IMR-90 (cell line): ENCODE measurements around the gene CDK2AP2. TPM values are rescaled to one million over a fixed set of nuclear protein-coding genes. Genes with fewer than 3 reads are reported as not detected.

Experiments
- ATAC-seq: fragments of 200-7000 bp; cut with Tn5 transposase; 2 replicates; pipeline ENCODE4 v1.9.1; 2020; ENCODE audit warnings: low read depth, mild to moderate bottlenecking, moderate library complexity
- BruUV-seq: library from RNA; stranded (reverse); fragments of 400-500 nt; replicated peaks from 2 replicates; lab custom pipeline; 2021; lab: Mats Ljungman, UMichigan
- CTCF ChIA-PET: fragments of 300-600 bp; formaldehyde crosslinking; extraction: SDS; loops from one replicate; lab custom pipeline; 2021; ENCODE audit warnings: antibody characterized with exemption; lab: Yijun Ruan, JAX
- POLR2A ChIA-PET: fragments of 300-600 bp; sonication (Branson Sonifier 250); formaldehyde crosslinking; loops from one replicate; lab custom pipeline; 2022; ENCODE audit warnings: antibody characterized with exemption; ENCODE audit not compliant: unreplicated experiment; lab: Charles Lee
- DNase-seq: peaks from one replicate; pipeline ENCODE4 v3.0.0; 2013
- H2AFZ ChIP-seq: replicated peaks from 2 replicates; pipeline ENCODE3; 2013; ENCODE audit warnings: low read length, mild to moderate bottlenecking; ENCODE audit not compliant: poor library complexity
- H2AK5ac ChIP-seq: 2 replicates; pipeline ENCODE4 v1.6.1; 2013; ENCODE audit warnings: low read depth, low read length, inconsistent platforms
- H2AK9ac ChIP-seq: replicated peaks from 2 replicates; pipeline ENCODE3; 2013; ENCODE audit warnings: mild to moderate bottlenecking, low read depth, low read length, moderate library complexity; ENCODE audit not compliant: poor library complexity
- H2BK120ac ChIP-seq: 2 replicates; pipeline ENCODE4 v1.6.1; 2013; ENCODE audit warnings: low read depth, low read length, inconsistent platforms
- H2BK15ac ChIP-seq: 3 replicates; pipeline ENCODE4 v1.6.1; 2013; ENCODE audit warnings: low read depth, low read length, inconsistent platforms
- H2BK20ac ChIP-seq: 2 replicates; pipeline ENCODE4 v1.6.1; 2013; ENCODE audit warnings: low read depth, mild to moderate bottlenecking, inconsistent platforms, low read length, moderate library complexity
- H2BK5ac ChIP-seq: 2 replicates; pipeline ENCODE4 v1.6.1; 2013; ENCODE audit warnings: mild to moderate bottlenecking, low read depth, low read length, inconsistent platforms; ENCODE audit not compliant: poor library complexity, severe bottlenecking
- H3K14ac ChIP-seq: replicated peaks from 2 replicates; pipeline ENCODE4 v1.6.1; 2013; ENCODE audit warnings: low read depth, low read length, inconsistent platforms
- H3K18ac ChIP-seq: 2 replicates; pipeline ENCODE4 v1.6.1; 2013; ENCODE audit warnings: low read depth, low read length, control low read depth
- H3K23ac ChIP-seq: 2 replicates; pipeline ENCODE4 v1.6.1; 2013; ENCODE audit warnings: low read depth, low read length, inconsistent platforms
- H3K27ac ChIP-seq: 2 replicates; pipeline ENCODE4 v1.5.1; 2013; ENCODE audit warnings: mild to moderate bottlenecking, control low read depth, low read length; ENCODE audit not compliant: insufficient read depth
- H3K27me3 ChIP-seq: 2 replicates; pipeline ENCODE4 v1.6.1; 2013; ENCODE audit warnings: low read length; ENCODE audit not compliant: control insufficient read depth, insufficient read depth
- H3K36me3 ChIP-seq: 2 replicates; pipeline ENCODE4 v1.6.1; 2013; ENCODE audit warnings: low read length, mixed read lengths; ENCODE audit not compliant: control insufficient read depth, insufficient read depth
- H3K4ac ChIP-seq: 2 replicates; pipeline ENCODE4 v1.6.1; 2013; ENCODE audit warnings: low read depth, low read length, inconsistent platforms
- H3K4me1 ChIP-seq: 2 replicates; pipeline ENCODE4 v1.6.1; 2013; ENCODE audit warnings: low read length, mixed read lengths; ENCODE audit not compliant: control insufficient read depth, insufficient read depth
- H3K4me2 ChIP-seq: 2 replicates; pipeline ENCODE4 v1.6.1; 2013; ENCODE audit warnings: low read depth, mild to moderate bottlenecking, control low read depth, low read length, moderate library complexity
- H3K4me3 ChIP-seq: 2 replicates; pipeline ENCODE4 v1.5.1; 2013; ENCODE audit warnings: low read depth, mild to moderate bottlenecking, control low read depth, low read length, moderate library complexity; ENCODE audit not compliant: insufficient read depth
- H3K56ac ChIP-seq: 2 replicates; pipeline ENCODE4 v1.6.1; 2013; ENCODE audit warnings: low read length, inconsistent platforms; ENCODE audit not compliant: insufficient read depth; ENCODE audit errors: extremely low read depth
- H3K79me1 ChIP-seq, 2 experiments: 2 replicates each; pipeline ENCODE4 v1.6.1; 2013; ENCODE audit warnings: low read length in 2 of 2, inconsistent platforms in 1 of 2, low read depth in 1 of 2
- H3K9ac ChIP-seq: 2 replicates; pipeline ENCODE4 v1.6.1; 2013; ENCODE audit warnings: low read depth, low read length, control low read depth
- H3K9me1 ChIP-seq: 2 replicates; pipeline ENCODE4 v1.6.1; 2013; ENCODE audit warnings: low read length, inconsistent platforms; ENCODE audit not compliant: insufficient read depth
- H3K9me3 ChIP-seq: 2 replicates; pipeline ENCODE4 v1.6.1; 2013; ENCODE audit warnings: low read length; ENCODE audit not compliant: control insufficient read depth, insufficient read depth
- H4K20me1 ChIP-seq: 2 replicates; pipeline ENCODE4 v1.6.1; 2013; ENCODE audit warnings: low read length, inconsistent platforms; ENCODE audit not compliant: insufficient read depth
- H4K5ac ChIP-seq: 2 replicates; pipeline ENCODE4 v1.6.1; 2013; ENCODE audit warnings: mild to moderate bottlenecking, low read depth, low read length, control low read depth
- H4K8ac ChIP-seq, 2 experiments: 2 replicates each; pipeline ENCODE4 v1.6.1; 2013; ENCODE audit warnings: low read depth in 2 of 2, low read length in 2 of 2, control low read depth in 1 of 2, inconsistent platforms in 1 of 2
- H4K91ac ChIP-seq: 2 replicates; pipeline ENCODE4 v1.6.1; 2013; ENCODE audit warnings: low read depth, low read length, inconsistent platforms; ENCODE audit not compliant: insufficient read depth
- BHLHE40 ChIP-seq: fragments of 150-350 bp; IDR thresholded peaks from 2 replicates; pipeline ENCODE4 v1.6.1; 2016; ENCODE audit warnings: mild to moderate bottlenecking, low read depth, low read length
- CEBPB ChIP-seq: IDR thresholded peaks from 2 replicates; pipeline ENCODE4 v1.6.1; 2012; ENCODE audit warnings: low read depth, low read length, improper control_type of control experiment
- ELK1 ChIP-seq: fragments of 150-350 bp; IDR thresholded peaks from 2 replicates; pipeline ENCODE4 v1.6.1; 2016; ENCODE audit warnings: low read depth, mild to moderate bottlenecking, low read length, moderate library complexity, borderline replicate concordance
- FOS ChIP-seq: fragments of 150-350 bp; IDR thresholded peaks from 2 replicates; pipeline ENCODE4 v1.6.1; 2016; ENCODE audit warnings: low read depth, low read length
- MAFK ChIP-seq: IDR thresholded peaks from 2 replicates; pipeline ENCODE4 v1.6.1; 2012; ENCODE audit warnings: low read depth, low read length, improper control_type of control experiment
- MAZ ChIP-seq: IDR thresholded peaks from 2 replicates; pipeline ENCODE4 v1.6.1; 2012; ENCODE audit warnings: low read depth, mild to moderate bottlenecking, low read length, improper control_type of control experiment, moderate library complexity, borderline replicate concordance
- MXI1 ChIP-seq: IDR thresholded peaks from 2 replicates; pipeline ENCODE4 v1.6.1; 2012; ENCODE audit warnings: low read depth, mild to moderate bottlenecking, low read length, moderate library complexity, borderline replicate concordance
- NFE2L2 ChIP-seq: fragments of 150-350 bp; IDR thresholded peaks from 2 replicates; pipeline ENCODE4 v1.6.1; 2016; ENCODE audit warnings: low read depth, mild to moderate bottlenecking, low read length
- POLR2A ChIP-seq: IDR thresholded peaks from 2 replicates; pipeline ENCODE4 v1.6.1; 2012; ENCODE audit warnings: mild to moderate bottlenecking, low read depth, low read length
- RAD21 ChIP-seq: IDR thresholded peaks from 2 replicates; pipeline ENCODE4 v1.6.1; 2012; ENCODE audit warnings: low read length, improper control_type of control experiment
- RCOR1 ChIP-seq: IDR thresholded peaks from 2 replicates; pipeline ENCODE4 v1.6.1; 2012; ENCODE audit warnings: mild to moderate bottlenecking, low read length, improper control_type of control experiment; ENCODE audit not compliant: insufficient replicate concordance
- SMC3 ChIP-seq: fragments of 150-350 bp; IDR thresholded peaks from 2 replicates; pipeline ENCODE4 v1.6.1; 2016; ENCODE audit warnings: low read depth, mild to moderate bottlenecking, antibody characterized with exemption, low read length, moderate library complexity
- WGBS, 2 experiments: methylation state at CpG; one replicate each; pipeline versions ENCODE4 v1.1.5 to v1.1.7; 2013; ENCODE audit warnings: missing lambda C conversion rate in 2 of 2; ENCODE audit not compliant: insufficient read length in 1 of 2; ENCODE audit errors: extremely low coverage in 2 of 2; 5-methylcytosine and 5-hydroxymethylcytosine counted together
- dilution Hi-C: fragments of 300-500 bp; cut with HindIII; formaldehyde crosslinking; loops from one replicate; pipeline ENCODE4 v1.14.3; 2018; ENCODE audit warnings: low sequenced_read_pairs; ENCODE audit not compliant: unreplicated experiment
- in situ Hi-C: fragments of 300-500 bp; cut with MboI; formaldehyde crosslinking; loops from 3 replicates; pipeline ENCODE4 v1.14.3; 2019; ENCODE audit warnings: low sequenced_read_pairs, inconsistent platforms, mixed read lengths
- intact Hi-C: fragments of 100-400 bp; cut with micrococcal nuclease; formaldehyde crosslinking; loops from 2 replicates; pipeline ENCODE4 v1.10.0; 2022
- polyA plus RNA-seq, 3 experiments: library from polyadenylated mRNA; depleted of rRNA; stranded (reverse); fragments of >200 nt; gene quantifications; 2 replicates each; pipeline ENCODE4 v1.2.3, GENCODE V29; 2012; ENCODE audit warnings: low replicate concordance in 1 of 3
- total RNA-seq: library from RNA; depleted of rRNA; stranded (reverse); fragments of >200 nt; gene quantifications from 2 replicates; pipeline ENCODE4 v1.2.3, GENCODE V29; 2012
- TF ChIP-seq, protein P1 (sequence below): fragments of 150-350 bp; IDR thresholded peaks from 2 replicates; pipeline ENCODE4 v1.6.1; 2017; ENCODE audit warnings: mild to moderate bottlenecking, antibody characterized with exemption, low read length, low read depth
- TF ChIP-seq, protein P2 (sequence below): conservative IDR thresholded peaks from 2 replicates; pipeline ENCODE4 v1.5.1; 2012; ENCODE audit warnings: mild to moderate bottlenecking, low read depth, low read length, improper control_type of control experiment

Gene CDK2AP2
- total and polyA plus RNA-seq, 2 of the 4 experiments (the other 2 are of a cell fraction): 8.1 to 44.7 TPM

- BruUV-seq: no TSS peak
- in situ Hi-C loops: no loop called here
Observed at GRCh38 chr11:67542971-67543370, 35.0 kb upstream of the CDK2AP2 start.

More at GRCh38 chr11:67542971-67543370, 35.0 kb upstream of the CDK2AP2 start:
- H4K8ac ChIP-seq: no peak overlapping the region
- no peak overlapping the region for H2BK15ac ChIP-seq
- ChIA-PET POLR2A (interaction anchor here (0.6 kb wide), 1 partner anchor 10 kb away, joined by 3 read pairs; no protein-coding TSS in a partner anchor), CTCF (no interaction called here)
- H3K56ac ChIP-seq: no peak overlapping the region
- no peak overlapping the region for H3K9ac ChIP-seq
- no peak for TF ChIP-seq CEBPB
- no peak for TF ChIP-seq ELK1
- TF ChIP-seq MAZ: no peak
- TF ChIP-seq, protein P1, sequence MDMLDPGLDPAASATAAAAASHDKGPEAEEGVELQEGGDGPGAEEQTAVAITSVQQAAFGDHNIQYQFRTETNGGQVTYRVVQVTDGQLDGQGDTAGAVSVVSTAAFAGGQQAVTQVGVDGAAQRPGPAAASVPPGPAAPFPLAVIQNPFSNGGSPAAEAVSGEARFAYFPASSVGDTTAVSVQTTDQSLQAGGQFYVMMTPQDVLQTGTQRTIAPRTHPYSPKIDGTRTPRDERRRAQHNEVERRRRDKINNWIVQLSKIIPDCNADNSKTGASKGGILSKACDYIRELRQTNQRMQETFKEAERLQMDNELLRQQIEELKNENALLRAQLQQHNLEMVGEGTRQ: no peak
- no peak for TF ChIP-seq FOS
- no peak for TF ChIP-seq NFE2L2
- TF ChIP-seq MAFK: no peak
- no peak for TF ChIP-seq MXI1
- no peak for TF ChIP-seq POLR2A
- TF ChIP-seq, protein P2, sequence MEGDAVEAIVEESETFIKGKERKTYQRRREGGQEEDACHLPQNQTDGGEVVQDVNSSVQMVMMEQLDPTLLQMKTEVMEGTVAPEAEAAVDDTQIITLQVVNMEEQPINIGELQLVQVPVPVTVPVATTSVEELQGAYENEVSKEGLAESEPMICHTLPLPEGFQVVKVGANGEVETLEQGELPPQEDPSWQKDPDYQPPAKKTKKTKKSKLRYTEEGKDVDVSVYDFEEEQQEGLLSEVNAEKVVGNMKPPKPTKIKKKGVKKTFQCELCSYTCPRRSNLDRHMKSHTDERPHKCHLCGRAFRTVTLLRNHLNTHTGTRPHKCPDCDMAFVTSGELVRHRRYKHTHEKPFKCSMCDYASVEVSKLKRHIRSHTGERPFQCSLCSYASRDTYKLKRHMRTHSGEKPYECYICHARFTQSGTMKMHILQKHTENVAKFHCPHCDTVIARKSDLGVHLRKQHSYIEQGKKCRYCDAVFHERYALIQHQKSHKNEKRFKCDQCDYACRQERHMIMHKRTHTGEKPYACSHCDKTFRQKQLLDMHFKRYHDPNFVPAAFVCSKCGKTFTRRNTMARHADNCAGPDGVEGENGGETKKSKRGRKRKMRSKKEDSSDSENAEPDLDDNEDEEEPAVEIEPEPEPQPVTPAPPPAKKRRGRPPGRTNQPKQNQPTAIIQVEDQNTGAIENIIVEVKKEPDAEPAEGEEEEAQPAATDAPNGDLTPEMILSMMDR: no peak
- TF ChIP-seq SMC3: no peak
- TF ChIP-seq RCOR1: no peak
- TF ChIP-seq RAD21: no peak
- TF ChIP-seq BHLHE40: no peak
- H3K9me1 ChIP-seq: no peaks in the 10 kb centered on the region
- dilution Hi-C loops: no loop called here
- H3K36me3 ChIP-seq: no peaks in the 10 kb centered on the region
- no peak overlapping the region for H3K14ac ChIP-seq
- DNase-seq (no peak), ATAC-seq (no peak)
- H3K79me1 ChIP-seq: no peaks in the 10 kb centered on the region
- no peaks in the 10 kb centered on the region for H3K4me1 ChIP-seq
- H2AK9ac ChIP-seq: no peak overlapping the region
- no peaks in the 10 kb centered on the region for H4K20me1 ChIP-seq
- H3K4me2 ChIP-seq: no peak overlapping the region
- H3K9me3 ChIP-seq: no peaks in the 10 kb centered on the region
- H3K27me3 ChIP-seq: peaks cover 26% of the 10 kb centered on the region
- intact Hi-C loops: no loop called here
- no peak overlapping the region for H3K4ac ChIP-seq
- H3K23ac ChIP-seq: no peak overlapping the region
- H3K4me3 ChIP-seq: no peak overlapping the region
- no peak overlapping the region for H2BK120ac ChIP-seq
- no peak overlapping the region for H2BK5ac ChIP-seq
- H2AK5ac ChIP-seq: no peak overlapping the region
- no peak overlapping the region for H2AFZ ChIP-seq
- H4K91ac ChIP-seq: no peak overlapping the region
- H2BK20ac ChIP-seq: no peak overlapping the region
- H4K5ac ChIP-seq: no peak overlapping the region
- no peak overlapping the region for H3K27ac ChIP-seq
- no CpG with 5 or more reads among the region's 7 CpGs for WGBS, 2 experiments
- no peak overlapping the region for H3K18ac ChIP-seq
